ENCODE results near the gene SORCS2. TPM values are rescaled to one million over a fixed set of nuclear protein-coding genes. Genes with fewer than 3 reads are reported as not detected.

SORCS2 gene
- total RNA-seq, 4 donors from 2014 or later = 0.53 to 9.9 (median 0.90) TPM

- H3K4me1 ChIP-seq = no peaks in the 10 kb centered on the region
- TF ChIP-seq CTCF (IDR thresholded peaks at IDR 0.05) (no peak), POLR2A (IDR thresholded peaks at IDR 0.05) (no peak)
- no peak overlapping the region for H3K27ac ChIP-seq
Measured at GRCh38 chr4:7714738-7715137, 522.4 kb downstream of the SORCS2 start.

GRCh38 chr4:7715271-7716009, 523.1 kb downstream of the SORCS2 start:
- Histone ChIP-seq H3K27ac (no peak overlapping the region), H3K4me1 (no peaks in the 10 kb centered on the region), H3K36me3 (no peaks in the 10 kb centered on the region), H3K4me3 (no peak overlapping the region), H3K9me3 (no peaks in the 10 kb centered on the region), H3K27me3 (no peaks in the 10 kb centered on the region)
- TF ChIP-seq POLR2A (IDR thresholded peaks at IDR 0.05) = no peak
- TF ChIP-seq CTCF (IDR thresholded peaks at IDR 0.05) = no peak
- no peak for DNase-seq

More at GRCh38 chr4:7714738-7715137, 522.4 kb downstream of the SORCS2 start:
- DNase-seq = no peak
- no peak overlapping the region for H3K4me3 ChIP-seq
- no peaks in the 10 kb centered on the region for H3K36me3 ChIP-seq
- no peaks in the 10 kb centered on the region for H3K9me3 ChIP-seq
- H3K27me3 ChIP-seq = no peaks in the 10 kb centered on the region

- Histone ChIP-seq H3K4me3 (no peak overlapping the region), H3K4me1 (no peaks in the 10 kb centered on the region), H3K9me3 (no peaks in the 10 kb centered on the region), H3K36me3 (no peaks in the 10 kb centered on the region), H3K27me3 (no peaks in the 10 kb centered on the region), H3K27ac (no peak overlapping the region)
- DNase-seq = no peak
- TF ChIP-seq POLR2A (IDR thresholded peaks at IDR 0.05) (no peak), CTCF (IDR thresholded peaks at IDR 0.05) (no peak)
Measured at GRCh38 chr4:7716010-7716721, 523.8 kb downstream of the SORCS2 start.

- Histone ChIP-seq H3K9me3 (no peaks in the 10 kb centered on the region), H3K4me3 (no peak overlapping the region), H3K27ac (no peak overlapping the region), H3K27me3 (no peaks in the 10 kb centered on the region), H3K4me1 (no peaks in the 10 kb centered on the region), H3K36me3 (no peaks in the 10 kb centered on the region)
- DNase-seq = no peak
- TF ChIP-seq CTCF (IDR thresholded peaks at IDR 0.05) (no peak), POLR2A (IDR thresholded peaks at IDR 0.05) (no peak)
Measured at GRCh38 chr4:7717161-7717560, 524.8 kb downstream of the SORCS2 start.

- no peaks in the 10 kb centered on the region for H3K9me3 ChIP-seq
- TF ChIP-seq POLR2A (IDR thresholded peaks at IDR 0.05) = no peak
- TF ChIP-seq CTCF (IDR thresholded peaks at IDR 0.05) = no peak
- no peak for DNase-seq
Measured at GRCh38 chr4:7717946-7718490, 525.7 kb downstream of the SORCS2 start.

More at GRCh38 chr4:7717946-7718490, 525.7 kb downstream of the SORCS2 start:
- no peak overlapping the region for H3K27ac ChIP-seq
- no peaks in the 10 kb centered on the region for H3K27me3 ChIP-seq
- H3K36me3 ChIP-seq = no peaks in the 10 kb centered on the region
- no peaks in the 10 kb centered on the region for H3K4me1 ChIP-seq
- no peak overlapping the region for H3K4me3 ChIP-seq

Data from Peyer's patch (tissue), 4 donors.